GM23338 (cell line): Measurements from ENCODE around the gene CACHD1.

ENCODE experiments used
- EZH2 ChIP-seq: fragments of 200-600 bp; sonication (generic); IDR thresholded peaks from one replicate; pipeline ENCODE4 v1.8.0; 2017; ENCODE audit warnings: antibody characterized with exemption, mild to moderate bottlenecking, low read depth; ENCODE audit not compliant: unreplicated experiment
- POLR2AphosphoS5 ChIP-seq: IDR thresholded peaks from 2 replicates; pipeline ENCODE4 v1.6.1; 2016; ENCODE audit warnings: antibody characterized with exemption, low read depth
- TF ChIP-seq, protein P1 (sequence below), 2 experiments: fragments of 200-600 bp in 1 of 2; sonication (generic) in 1 of 2; conservative IDR thresholded peaks; 2 replicates each; pipeline versions ENCODE4 v1.5.1 to v1.6.1; 2016 to 2017; ENCODE audit warnings: antibody characterized with exemption in 2 of 2, low read depth in 2 of 2, mild to moderate bottlenecking in 2 of 2, moderate library complexity in 1 of 2

DNA sequence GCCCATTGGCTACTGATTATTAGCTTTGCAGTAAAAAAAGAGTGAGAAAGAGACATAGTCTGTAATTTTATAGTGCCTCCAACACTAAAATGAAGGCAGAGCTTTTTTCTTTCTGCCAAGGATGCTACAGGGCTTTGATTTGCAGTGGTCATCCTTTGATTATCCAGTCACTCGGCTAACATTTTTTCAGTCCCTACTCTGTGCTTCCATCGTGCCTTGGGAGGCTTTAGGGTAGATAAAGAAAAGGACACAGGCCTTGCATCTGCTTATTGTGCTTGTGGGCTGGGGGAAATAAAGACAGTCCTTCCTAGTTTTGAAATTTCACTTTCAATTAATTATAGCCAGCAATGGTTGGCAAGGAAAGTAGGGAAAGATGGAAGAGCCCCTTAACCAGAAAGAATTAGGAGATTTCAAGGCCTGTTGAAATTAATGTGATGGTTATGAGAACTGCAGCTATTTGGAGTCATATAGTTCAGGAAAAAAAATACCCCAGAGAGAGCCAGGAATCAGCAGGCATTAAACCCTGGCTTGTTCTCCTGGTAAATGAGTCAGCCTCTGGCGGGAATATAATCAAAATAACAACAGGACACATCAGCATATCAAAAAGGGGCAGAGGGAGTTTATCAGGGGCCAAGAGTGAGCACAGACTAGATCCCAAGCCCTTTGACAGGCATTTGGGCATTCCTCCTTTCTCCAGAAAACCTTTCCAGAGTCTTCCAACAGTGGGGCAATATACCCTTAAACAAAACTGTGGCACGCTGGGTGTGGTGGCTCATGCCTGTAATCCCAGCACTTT lies 27.4 kb downstream of the CACHD1 start:
- TF ChIP-seq, protein P1, sequence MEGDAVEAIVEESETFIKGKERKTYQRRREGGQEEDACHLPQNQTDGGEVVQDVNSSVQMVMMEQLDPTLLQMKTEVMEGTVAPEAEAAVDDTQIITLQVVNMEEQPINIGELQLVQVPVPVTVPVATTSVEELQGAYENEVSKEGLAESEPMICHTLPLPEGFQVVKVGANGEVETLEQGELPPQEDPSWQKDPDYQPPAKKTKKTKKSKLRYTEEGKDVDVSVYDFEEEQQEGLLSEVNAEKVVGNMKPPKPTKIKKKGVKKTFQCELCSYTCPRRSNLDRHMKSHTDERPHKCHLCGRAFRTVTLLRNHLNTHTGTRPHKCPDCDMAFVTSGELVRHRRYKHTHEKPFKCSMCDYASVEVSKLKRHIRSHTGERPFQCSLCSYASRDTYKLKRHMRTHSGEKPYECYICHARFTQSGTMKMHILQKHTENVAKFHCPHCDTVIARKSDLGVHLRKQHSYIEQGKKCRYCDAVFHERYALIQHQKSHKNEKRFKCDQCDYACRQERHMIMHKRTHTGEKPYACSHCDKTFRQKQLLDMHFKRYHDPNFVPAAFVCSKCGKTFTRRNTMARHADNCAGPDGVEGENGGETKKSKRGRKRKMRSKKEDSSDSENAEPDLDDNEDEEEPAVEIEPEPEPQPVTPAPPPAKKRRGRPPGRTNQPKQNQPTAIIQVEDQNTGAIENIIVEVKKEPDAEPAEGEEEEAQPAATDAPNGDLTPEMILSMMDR (conservative IDR thresholded peaks at IDR 0.05; ENCODE audit: low read depth in 2 of 2) = no peak
- TF ChIP-seq EZH2 (no peak), POLR2AphosphoS5 (no peak)
